Measurements from ENCODE around the gene RFTN1.

- TF ChIP-seq EP300 (IDR thresholded peaks at IDR 0.05) (no peak), CTCF (IDR thresholded peaks at IDR 0.05) (no peak), POLR2A (IDR thresholded peaks at IDR 0.05) (no peak)
Measured at GRCh38 chr3:16490062-16490619, 23.4 kb downstream of the RFTN1 start.

Measured in tibial nerve (tissue), 4 donors.